Dedifferentiated amniotic fluid mesenchymal stem cell (primary cell): ENCODE data around the gene STMND1.

Experiments used
- DNase-seq: peaks from one replicate; pipeline ENCODE4 v3.0.0-alpha.2; 2016; ENCODE audit errors: extremely low spot score

The STMND1 gene

DNA sequence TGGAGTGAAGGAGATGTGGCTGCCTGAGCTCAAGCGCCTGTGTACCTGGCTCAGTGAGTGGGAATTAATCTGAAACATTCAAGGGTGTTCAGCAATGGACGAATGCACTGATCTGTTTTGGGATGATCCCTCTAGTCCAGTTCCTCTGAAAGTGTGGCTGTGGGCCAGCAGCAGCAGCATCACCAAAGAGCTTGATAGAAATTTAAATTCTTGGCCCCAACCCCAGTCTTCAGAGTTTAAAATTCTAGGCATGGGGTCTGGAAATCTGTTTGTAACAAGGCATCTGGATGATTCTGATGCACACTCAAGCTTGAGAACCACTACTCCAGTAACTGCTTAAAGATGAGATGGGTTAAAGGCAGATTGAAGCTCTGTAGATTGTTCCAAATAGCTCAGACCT, 59.2 kb downstream of the STMND1 start:
- DNase-seq = no peak

DNA sequence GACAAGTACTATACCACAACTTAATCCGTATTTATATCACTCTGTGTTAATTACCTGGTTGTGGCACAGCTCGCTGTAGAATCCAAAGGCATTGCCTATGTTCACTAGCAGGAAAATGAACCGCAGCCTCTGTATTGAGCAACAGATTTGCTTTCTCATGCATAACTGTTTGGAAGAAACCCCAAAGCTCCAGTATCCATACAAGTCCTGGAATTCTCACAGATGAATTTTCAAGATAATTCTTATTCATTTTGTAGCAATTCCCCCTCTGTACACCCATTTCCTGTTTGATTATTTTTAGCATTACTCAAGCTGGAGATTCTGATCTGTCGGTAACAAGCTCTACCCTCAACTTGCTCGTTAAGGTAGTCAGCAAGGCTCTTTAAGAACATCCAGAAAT, 63.5 kb downstream of the STMND1 start:
- peak; percentile 42 for DNase-seq

DNA sequence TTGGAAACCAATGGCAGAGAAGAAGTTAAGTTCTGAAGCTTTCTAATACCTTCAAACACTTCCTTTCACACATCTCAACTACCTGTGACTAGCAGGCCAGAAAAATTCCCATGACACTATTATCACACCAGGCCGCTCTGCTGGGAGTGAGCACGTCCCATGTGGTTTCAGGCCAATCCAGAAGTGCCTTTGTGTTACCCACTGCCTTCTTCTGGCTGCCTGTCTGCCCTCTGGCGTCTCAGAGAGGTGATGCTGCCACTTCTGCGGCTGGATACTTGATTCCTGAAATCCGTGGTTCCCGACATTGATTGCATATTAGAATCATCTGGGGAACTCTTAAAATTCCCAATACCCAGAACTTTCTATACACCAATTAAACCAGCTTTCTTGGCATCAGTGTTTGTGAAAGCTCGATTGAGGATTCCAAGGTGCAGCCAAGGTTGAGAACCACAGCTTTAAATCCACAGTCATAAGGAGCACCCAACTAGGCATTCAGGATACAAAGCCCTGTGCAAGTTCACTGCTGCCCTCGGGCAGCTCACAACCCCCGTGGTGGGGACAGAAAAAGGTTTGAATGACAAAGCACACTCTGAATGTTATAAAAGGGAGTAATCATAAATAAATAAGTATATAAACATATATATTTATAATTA, 65.6 kb downstream of the STMND1 start:
- no peak for DNase-seq

DNA sequence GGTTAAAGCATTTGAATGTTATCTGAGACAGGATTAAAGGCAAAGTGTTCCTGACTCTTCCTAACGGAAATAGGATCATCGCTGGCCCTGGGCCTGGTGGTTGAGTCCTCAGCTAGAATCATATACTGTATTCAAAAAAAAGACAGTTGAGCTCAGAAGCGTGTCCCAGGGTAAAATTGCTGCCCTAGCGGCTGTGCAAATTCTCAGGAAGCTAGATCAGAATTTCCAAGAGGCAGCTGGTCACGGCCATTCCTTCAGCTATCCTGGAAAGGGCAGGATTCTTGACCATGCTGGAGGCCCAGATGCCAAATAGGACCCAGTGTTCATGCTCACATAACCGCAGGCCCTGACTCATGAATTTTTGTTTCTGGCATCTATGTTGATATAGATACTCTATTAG, 67.4 kb downstream of the STMND1 start:
- DNase-seq = no peak

DNA sequence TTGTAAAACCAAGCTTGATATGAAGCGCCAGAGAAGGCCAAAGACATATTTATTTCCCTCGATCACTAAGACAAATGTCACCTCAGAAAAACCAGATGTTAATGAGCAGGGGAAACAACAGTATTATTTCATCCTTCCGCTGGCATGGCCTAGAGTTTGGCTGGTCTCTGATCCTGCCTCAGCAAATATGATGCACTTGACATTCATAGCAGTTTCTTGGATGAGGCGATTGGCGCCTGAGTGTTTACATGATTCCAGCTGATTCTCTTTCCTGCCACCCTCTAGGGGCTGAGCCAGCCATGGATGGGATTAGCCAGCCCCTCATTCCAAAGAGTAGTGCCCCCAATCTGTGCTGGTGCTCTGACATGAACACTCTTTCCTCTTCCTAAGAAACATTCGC, 67.9 kb downstream of the STMND1 start:
- DNase-seq = no peak

DNA sequence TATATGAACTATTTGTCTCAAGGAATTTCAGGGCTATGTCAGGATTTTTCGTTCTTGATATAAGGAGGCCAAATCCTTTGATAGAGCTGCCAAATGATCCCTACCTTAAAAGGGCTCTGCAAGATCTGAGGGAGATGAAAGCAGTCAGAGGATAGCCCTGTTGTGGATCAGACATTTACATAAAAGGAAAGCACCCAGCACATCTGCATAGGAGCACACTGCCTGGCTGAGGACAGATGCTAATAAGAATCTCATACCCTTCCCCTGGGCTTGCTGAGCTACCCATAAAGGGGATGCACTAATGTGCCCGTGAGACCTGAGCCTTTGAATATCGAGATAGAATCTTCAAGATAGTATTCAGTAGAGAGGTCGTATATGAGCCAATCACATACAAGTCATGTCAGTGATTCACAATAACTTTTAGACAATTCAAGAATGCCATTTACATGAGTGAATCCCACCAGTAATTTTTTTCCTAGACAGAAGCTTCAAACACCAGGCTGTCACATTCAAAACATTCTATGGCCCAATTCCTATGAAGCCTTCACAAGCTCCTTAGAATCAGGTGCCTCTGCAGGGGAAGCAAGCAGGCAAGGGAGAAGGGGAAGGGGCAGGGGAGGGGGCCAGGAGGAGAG, 71.1 kb downstream of the STMND1 start:
- DNase-seq = no peak

DNA sequence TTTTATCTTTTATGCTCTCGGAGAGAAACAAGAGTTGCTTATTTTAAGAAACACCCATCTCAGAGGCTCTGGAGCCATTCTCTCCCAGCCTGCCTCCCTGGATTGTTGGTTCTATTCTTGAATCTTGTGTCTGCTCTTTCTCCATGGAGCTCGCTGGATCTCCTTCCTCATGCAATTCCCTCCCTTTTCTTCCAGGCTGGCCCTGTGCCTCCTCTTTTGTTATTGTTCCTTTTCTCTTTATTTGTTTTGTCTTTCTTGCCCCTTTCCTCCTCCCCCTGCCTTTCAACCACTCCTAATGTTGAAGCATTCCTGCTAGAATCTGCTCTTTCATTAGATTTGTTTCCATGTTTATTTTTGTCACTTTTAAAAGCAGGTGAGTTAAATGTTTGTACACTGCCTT, 76.5 kb downstream of the STMND1 start:
- no peak for DNase-seq

DNA sequence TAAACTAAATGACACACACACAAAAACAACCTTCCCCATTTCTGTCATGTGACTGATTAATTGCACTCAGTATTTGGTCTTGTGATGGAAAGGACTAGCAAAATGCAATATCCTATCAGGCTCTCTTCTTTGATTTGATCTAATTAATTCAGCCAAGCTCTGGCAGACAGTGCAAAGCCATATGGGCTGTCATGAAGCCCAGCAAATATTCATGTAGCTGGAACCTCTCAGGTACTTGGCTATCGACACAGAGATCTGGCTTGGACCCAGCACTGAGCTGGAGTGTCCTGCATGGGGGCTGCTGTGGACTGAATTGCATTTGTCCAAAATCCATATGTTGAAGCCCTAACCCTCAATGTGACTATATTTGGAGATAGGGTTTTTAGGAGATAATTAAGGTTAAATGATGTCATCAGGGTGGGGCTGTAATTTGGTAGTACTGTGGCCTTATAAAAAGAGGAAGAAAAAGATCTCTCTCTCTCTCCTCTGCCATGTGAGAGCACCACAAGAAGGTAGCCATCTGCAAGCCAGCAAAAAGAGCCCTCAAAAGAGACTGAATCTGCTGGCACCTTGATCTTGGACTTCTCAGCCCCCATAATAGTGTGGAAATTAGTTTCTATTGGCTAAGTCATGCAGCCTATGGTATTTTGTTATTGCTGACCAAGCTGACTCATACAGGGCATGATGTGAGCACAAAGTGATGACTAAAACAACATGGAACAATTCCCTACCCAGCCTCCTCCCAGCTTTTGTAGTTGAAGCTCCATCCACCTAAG, 77.1 kb downstream of the STMND1 start:
- no peak for DNase-seq

DNA sequence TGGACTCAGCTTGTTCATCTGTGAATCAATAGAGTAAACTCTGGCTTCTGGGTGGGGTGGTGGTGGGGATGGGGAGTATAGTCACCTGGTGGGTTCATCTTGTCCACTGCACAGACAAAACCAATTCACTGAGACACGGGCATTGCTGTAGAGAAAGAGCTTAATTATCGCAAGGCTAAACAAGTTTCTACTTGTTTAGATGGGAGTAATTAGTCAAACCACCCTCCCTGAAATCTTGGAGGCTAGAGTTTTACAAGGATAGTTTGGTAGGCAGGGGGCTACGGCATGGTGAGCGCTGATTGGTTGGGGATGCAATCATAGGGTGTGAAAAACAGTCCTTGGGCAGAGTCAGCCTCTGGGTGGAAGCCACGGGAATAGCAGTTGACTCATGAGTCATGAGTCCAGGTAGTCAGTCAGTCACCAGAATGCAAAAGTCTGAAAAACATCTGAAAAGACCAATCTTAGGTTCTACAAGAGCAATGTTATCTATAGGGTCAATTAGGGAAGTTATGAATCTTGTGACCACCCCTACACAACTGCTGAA, 77.8 kb downstream of the STMND1 start:
- DNase-seq = no peak
